Neuron (in vitro differentiated cells): Measurements from ENCODE around the gene PACSIN3.

Source experiments
- H2AFZ ChIP-seq: one replicate; pipeline ENCODE4 v1.6.1; 2013; ENCODE audit warnings: low read depth, mild to moderate bottlenecking, inconsistent platforms, low read length, moderate library complexity
- H3K27me3 ChIP-seq: one replicate; pipeline ENCODE4 v1.6.1; 2013; ENCODE audit warnings: low read length; ENCODE audit not compliant: insufficient read depth
- H3K36me3 ChIP-seq: one replicate; pipeline ENCODE4 v1.6.1; 2013; ENCODE audit warnings: low read length; ENCODE audit not compliant: insufficient read depth
- H3K4me1 ChIP-seq: one replicate; pipeline ENCODE4 v1.6.1; 2013; ENCODE audit warnings: low read length; ENCODE audit not compliant: insufficient read depth
- H3K4me3 ChIP-seq: 2 replicates; pipeline ENCODE4 v1.5.1; 2013; ENCODE audit warnings: mild to moderate bottlenecking, low read length, moderate library complexity
- H3K9me3 ChIP-seq: one replicate; pipeline ENCODE4 v1.6.1; 2013; ENCODE audit warnings: low read length

The PACSIN3 gene

GRCh38 chr11:47130543-47130942 is 55.7 kb downstream of the PACSIN3 start:
- Histone ChIP-seq H3K9me3 (no peaks in the 10 kb centered on the region), H3K4me3 (no peak overlapping the region), H3K4me1 (peaks cover 19% of the 10 kb centered on the region), H3K27me3 (no peaks in the 10 kb centered on the region), H3K36me3 (no peaks in the 10 kb centered on the region), H2AFZ (no peak overlapping the region)
